ENCODE measurements around the gene ZNF358.
A peak's percentile ranks its signal among the peaks of the same experiment; 100 is the strongest.

Gene ZNF358

GRCh38 chr19:7519361-7520130 is 3.6 kb downstream of the ZNF358 start:
- H3K36me3 ChIP-seq = peaks cover 0 to 24% (median 14%) of the 10 kb centered on the region in 11 experiments; a peak in 17 of 22 replicates
- H3K4me1 ChIP-seq = peaks cover 37 to 56% (median 50%) of the 10 kb centered on the region in 10 experiments
- no peak for TF ChIP-seq Cebpa-rat (IDR thresholded peaks at IDR 0.05)
- H3K9ac ChIP-seq = no peak overlapping the region
- H3K9me3 ChIP-seq (replicated peaks in 1 of 11) = no peaks in the 10 kb centered on the region
- H3K27ac ChIP-seq = no peak overlapping the region
- H3K4me3 ChIP-seq = no peak overlapping the region
- peaks cover 0 to 15% (median 0%) of the 10 kb centered on the region in 11 experiments; a peak in 5 of 22 replicates for H4K20me1 ChIP-seq
- H3K27me3 ChIP-seq = no peaks in the 10 kb centered on the region
- no peak overlapping the region for H3K4me2 ChIP-seq

- no peak overlapping the region for H3K4me2 ChIP-seq
- peaks cover 32 to 54% (median 43%) of the 10 kb centered on the region in 10 experiments for H3K4me1 ChIP-seq
- H3K36me3 ChIP-seq = peaks cover 0 to 33% (median 17%) of the 10 kb centered on the region in 11 experiments; a peak in 18 of 22 replicates
- no peak overlapping the region for H3K27ac ChIP-seq
- no peaks in the 10 kb centered on the region for H3K27me3 ChIP-seq
- TF ChIP-seq Cebpa-rat (IDR thresholded peaks at IDR 0.05) = no peak
- H3K9ac ChIP-seq = no peak overlapping the region
- H4K20me1 ChIP-seq = peaks cover 0 to 22% (median 0%) of the 10 kb centered on the region in 11 experiments; a peak in 5 of 22 replicates
- no peaks in the 10 kb centered on the region for H3K9me3 ChIP-seq (replicated peaks in 1 of 11)
- no peak overlapping the region for H3K4me3 ChIP-seq
Observed at GRCh38 chr19:7520131-7521051, 4.5 kb downstream of the ZNF358 start.

- H3K36me3 ChIP-seq = peaks cover 0 to 45% (median 24%) of the 10 kb centered on the region in 11 experiments; a peak in 18 of 22 replicates
- peak overlapping the region; percentile 74 to 93 (median 84); a peak in 21 of 22 replicates for H3K9ac ChIP-seq
- H3K4me3 ChIP-seq = peak overlapping the region; percentile 70 to 93 (median 85)
Observed at GRCh38 chr19:7521551-7522071, 5.7 kb downstream of the ZNF358 start.

GRCh38 chr19:7522072-7522922 is 6.4 kb downstream of the ZNF358 start, which contains the start of gene MCOLN1:
Gene MCOLN1 (plus strand): TSS chr19:7522624. CDS start chr19:7522751, 127 bp downstream.
- H3K27me3 ChIP-seq = no peaks in the 10 kb centered on the region
- H3K36me3 ChIP-seq = peaks cover 0 to 52% (median 28%) of the 10 kb centered on the region in 11 experiments; a peak in 18 of 22 replicates
- H3K4me3 ChIP-seq = peak within 1 kb of the TSS; percentile 70 to 93 (median 85)
- H4K20me1 ChIP-seq = peaks cover 0 to 28% (median 0%) of the 10 kb centered on the region in 11 experiments; a peak in 5 of 22 replicates
- peak within 1 kb of the TSS; percentile 92 to 100 (median 99) for H3K4me2 ChIP-seq
- H3K4me1 ChIP-seq = peaks cover 19 to 62% (median 29%) of the 10 kb centered on the region in 10 experiments
- peak within 1 kb of the TSS; percentile 74 to 93 (median 84) for H3K9ac ChIP-seq
- H3K9me3 ChIP-seq (replicated peaks in 1 of 11) = no peaks in the 10 kb centered on the region
- peak within 1 kb of the TSS; percentile 52 to 82 (median 70) for H3K27ac ChIP-seq
- no peak for TF ChIP-seq Cebpa-rat (IDR thresholded peaks at IDR 0.05)

More at GRCh38 chr19:7521551-7522071, 5.7 kb downstream of the ZNF358 start:
- peaks cover 0 to 28% (median 0%) of the 10 kb centered on the region in 11 experiments; a peak in 5 of 22 replicates for H4K20me1 ChIP-seq
- peak overlapping the region; percentile 85 to 100 (median 99) for H3K4me2 ChIP-seq
- peaks cover 26 to 62% (median 36%) of the 10 kb centered on the region in 10 experiments for H3K4me1 ChIP-seq
- no peaks in the 10 kb centered on the region for H3K27me3 ChIP-seq
- peak overlapping the region; percentile 45 to 82 (median 65); a peak in 20 of 22 replicates for H3K27ac ChIP-seq
- TF ChIP-seq Cebpa-rat (IDR thresholded peaks at IDR 0.05) = no peak
- no peaks in the 10 kb centered on the region for H3K9me3 ChIP-seq (replicated peaks in 1 of 11)

DNA sequence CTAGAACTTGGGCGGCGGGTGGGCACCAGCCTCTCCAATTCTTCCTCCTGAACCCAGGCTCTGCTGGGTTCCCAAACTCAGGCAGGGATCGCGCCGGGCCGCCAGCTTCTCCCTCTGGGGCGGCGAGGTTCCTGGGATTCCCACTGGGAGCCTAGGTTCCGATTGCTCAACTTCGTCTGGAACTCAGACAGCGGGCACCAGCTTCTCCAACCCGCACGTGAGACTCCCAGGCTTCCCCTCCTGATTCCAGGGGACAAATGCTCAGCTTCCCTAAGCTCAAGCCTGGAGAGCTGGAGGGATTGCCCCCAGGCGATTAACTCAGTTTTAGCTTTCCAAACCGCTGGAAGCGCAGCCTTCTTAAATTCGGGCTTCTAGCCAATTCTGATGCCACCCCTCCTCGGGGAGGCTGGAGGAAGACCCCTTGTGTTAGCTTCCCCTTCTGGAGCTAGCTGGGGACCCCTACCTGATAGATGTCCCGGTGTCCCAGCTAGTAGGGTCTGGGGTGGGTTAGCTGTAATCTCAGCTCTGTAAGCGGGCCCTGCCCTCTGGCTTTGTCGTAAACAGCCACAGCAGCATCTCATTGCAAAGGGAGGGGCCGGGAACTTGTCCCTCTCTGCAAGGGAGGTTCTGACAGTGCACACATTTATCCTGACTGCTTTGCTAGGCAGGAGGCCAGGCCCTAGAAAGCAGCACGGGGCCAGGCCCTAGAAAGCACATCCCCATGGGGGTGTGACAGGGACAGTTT is 7.2 kb downstream of the ZNF358 start:
- no peaks in the 10 kb centered on the region for H3K27me3 ChIP-seq
- peaks cover 0 to 60% (median 29%) of the 10 kb centered on the region in 11 experiments; a peak in 18 of 22 replicates for H3K36me3 ChIP-seq
- H3K4me2 ChIP-seq = peak overlapping the region; percentile 92 to 100 (median 99)
- H3K4me1 ChIP-seq = peaks cover 17 to 62% (median 23%) of the 10 kb centered on the region in 10 experiments
- peak overlapping the region; percentile 74 to 93 (median 84) for H3K9ac ChIP-seq
- no peak for TF ChIP-seq Cebpa-rat (IDR thresholded peaks at IDR 0.05)
- no peaks in the 10 kb centered on the region for H3K9me3 ChIP-seq (replicated peaks in 1 of 11)
- peaks cover 0 to 31% (median 0%) of the 10 kb centered on the region in 11 experiments; a peak in 5 of 22 replicates for H4K20me1 ChIP-seq
- H3K4me3 ChIP-seq = peak overlapping the region; percentile 70 to 93 (median 85)
- peak overlapping the region; percentile 34 to 82 (median 67); a peak in 21 of 22 replicates for H3K27ac ChIP-seq

DNA sequence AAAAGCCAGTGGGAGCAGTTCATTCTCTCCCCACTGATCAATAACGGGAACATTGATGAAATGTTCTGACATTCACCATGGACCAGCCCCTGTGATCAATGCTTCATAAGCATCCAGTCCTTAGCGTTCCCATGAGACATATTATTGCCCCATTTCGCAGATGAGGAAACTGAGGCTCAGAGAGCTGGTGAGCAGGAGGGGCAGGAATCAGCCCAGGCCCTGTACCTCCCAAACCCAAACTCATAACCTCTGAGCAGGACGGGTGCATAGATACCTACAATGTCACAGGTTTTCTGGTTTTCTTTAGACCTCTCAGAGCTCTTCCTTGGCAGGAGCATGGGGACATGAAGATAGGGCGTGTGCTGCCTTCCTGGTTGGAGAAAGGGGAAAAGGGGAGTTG is 8.6 kb downstream of the ZNF358 start:
- no peak overlapping the region for H3K27ac ChIP-seq
- H3K9me3 ChIP-seq (replicated peaks in 1 of 11) = no peaks in the 10 kb centered on the region
- H3K9ac ChIP-seq = no peak overlapping the region
- H4K20me1 ChIP-seq = peaks cover 0 to 33% (median 0%) of the 10 kb centered on the region in 11 experiments; a peak in 5 of 22 replicates
- peaks cover 3 to 69% (median 42%) of the 10 kb centered on the region in 11 experiments; a peak in 20 of 22 replicates for H3K36me3 ChIP-seq
- TF ChIP-seq Cebpa-rat (IDR thresholded peaks at IDR 0.05) = no peak
- peak overlapping the region in 1 of 10 experiments; percentile 85; a peak in 2 of 20 replicates for H3K4me3 ChIP-seq
- peak overlapping the region in 3 of 11 experiments; percentile 92 to 99 (median 97); a peak in 5 of 22 replicates for H3K4me2 ChIP-seq
- H3K4me1 ChIP-seq = peaks cover 17 to 62% (median 22%) of the 10 kb centered on the region in 10 experiments
- H3K27me3 ChIP-seq = no peaks in the 10 kb centered on the region
